Keratinocyte (primary cell): ENCODE results near the gene HCST. TPM values are rescaled to one million over a fixed set of nuclear protein-coding genes. Genes with fewer than 3 reads are reported as not detected.
"Not testable (repeated sequence)": the region's sequence is repeated elsewhere in the genome, so short reads cannot be mapped to it uniquely, and the experiment has no call there.

Experiments used
- DNase-seq: peaks from one replicate; pipeline ENCODE4 v3.0.0-alpha.2; 2011; ENCODE audit warnings: low read depth, missing footprints, low spot score
- FAIRE-seq: peaks from 2 replicates; lab custom pipeline; 2011; peaks lifted over from hg19 to GRCh38; lab: Jason Lieb, UNC
- H2AFZ ChIP-seq: 2 replicates; pipeline ENCODE4 v1.6.0; 2012; ENCODE audit warnings: low read length, control low read depth, inconsistent platforms; ENCODE audit not compliant: control insufficient read depth
- H3K27ac ChIP-seq: 2 replicates; pipeline ENCODE4 v1.5.1; 2011; ENCODE audit warnings: low read length; ENCODE audit not compliant: control insufficient read depth, insufficient read depth
- H3K27me3 ChIP-seq: 3 replicates; pipeline ENCODE4 v1.6.0; 2011; ENCODE audit warnings: low read length; ENCODE audit not compliant: control insufficient read depth, insufficient read depth; ENCODE audit errors: extremely low read depth
- H3K36me3 ChIP-seq, 2 experiments: 2 replicates in 1 of 2; 3 replicates in 1 of 2; pipeline ENCODE4 v1.5.1; 2011; ENCODE audit warnings: low read length in 2 of 2, mild to moderate bottlenecking in 1 of 2; ENCODE audit not compliant: control insufficient read depth in 2 of 2, insufficient read depth in 2 of 2; ENCODE audit errors: extremely low read depth in 1 of 2
- H3K4me1 ChIP-seq: 3 replicates; pipeline ENCODE4 v1.5.1; 2011; ENCODE audit warnings: low read length; ENCODE audit not compliant: control insufficient read depth, insufficient read depth; ENCODE audit errors: extremely low read depth
- H3K4me2 ChIP-seq: 3 replicates; pipeline ENCODE4 v1.6.0; 2011; ENCODE audit warnings: low read depth, low read length; ENCODE audit not compliant: control insufficient read depth, insufficient read depth; ENCODE audit errors: extremely low read depth
- H3K4me3 ChIP-seq, 3 experiments: fragments of 200-600 bp in 1 of 3; sonication (generic) in 1 of 3; 2 replicates in 2 of 3; 3 replicates in 1 of 3; pipeline ENCODE4 v1.5.1; 2011 to 2016; ENCODE audit warnings: low read length in 3 of 3, mild to moderate bottlenecking in 3 of 3, control low read depth in 2 of 3, inconsistent platforms in 1 of 3, low read depth in 1 of 3, mixed read lengths in 1 of 3, mixed run types in 1 of 3, moderate library complexity in 1 of 3; ENCODE audit not compliant: control insufficient read depth in 2 of 3, insufficient read depth in 2 of 3; ENCODE audit errors: extremely low read depth in 1 of 3
- H3K79me2 ChIP-seq: 2 replicates; pipeline ENCODE4 v1.6.0; 2012; ENCODE audit warnings: low read length; ENCODE audit not compliant: control insufficient read depth, insufficient read depth
- H3K9ac ChIP-seq: 3 replicates; pipeline ENCODE4 v1.6.0; 2011; ENCODE audit warnings: low read length; ENCODE audit not compliant: control insufficient read depth, insufficient read depth; ENCODE audit errors: extremely low read depth
- H3K9me1 ChIP-seq: 3 replicates; pipeline ENCODE4 v1.6.0; 2011; ENCODE audit warnings: low read length; ENCODE audit not compliant: control insufficient read depth, insufficient read depth; ENCODE audit errors: extremely low read depth
- H3K9me3 ChIP-seq: 2 replicates; pipeline ENCODE4 v1.5.1; 2012; ENCODE audit warnings: low read depth, low read length; ENCODE audit not compliant: control insufficient read depth
- H4K20me1 ChIP-seq: 3 replicates; pipeline ENCODE4 v1.6.0; 2011; ENCODE audit warnings: low read length; ENCODE audit not compliant: control insufficient read depth, insufficient read depth; ENCODE audit errors: extremely low read depth
- EZH2 ChIP-seq: IDR thresholded peaks from one replicate; pipeline ENCODE4 v1.6.1; 2012; ENCODE audit warnings: inconsistent platforms, mild to moderate bottlenecking, low read length, moderate library complexity
- dilution Hi-C: fragments of 300-500 bp; cut with MboI; formaldehyde crosslinking; loops from one replicate; pipeline ENCODE4 v1.7.0; 2020; ENCODE audit warnings: low sequenced_read_pairs; ENCODE audit not compliant: extremely low pct_ligation_motif_present
- polyA plus RNA-seq, 5 experiments: library from polyadenylated mRNA; depleted of rRNA in 3 of 5; stranded (reverse) in 3 of 5; stranded (forward) in 1 of 5; unstranded in 1 of 5; fragments of >200 nt; gene quantifications; 1 replicate in 1 of 5; 2 replicates in 3 of 5; 3 replicates in 1 of 5; pipeline versions ENCODE4 v1.2.1 to v1.2.3, GENCODE V29; 2011 to 2012; ENCODE audit warnings: missing spikeins in 2 of 5, low read depth in 1 of 5, low replicate concordance in 1 of 5
- TF ChIP-seq, protein P1 (sequence below), 3 experiments: IDR thresholded peaks in 1 of 3; conservative IDR thresholded peaks in 1 of 3; optimal IDR thresholded peaks in 1 of 3; 2 replicates in 2 of 3; 3 replicates in 1 of 3; pipeline versions ENCODE3 to v1.5.1; 2011; ENCODE audit warnings: low read length in 3 of 3, mild to moderate bottlenecking in 3 of 3, moderate library complexity in 2 of 3, control low read depth in 1 of 3, inconsistent platforms in 1 of 3; ENCODE audit not compliant: insufficient read depth in 2 of 3; ENCODE audit errors: extremely low read depth in 1 of 3

Gene HCST
- polyA plus RNA-seq, 1 donor (not counting 4 experiments of a cell fraction or from before 2014, with no cell fraction given) = 0.25 TPM

- Histone ChIP-seq H3K27ac (no peak overlapping the region), H3K27me3 (no peaks in the 10 kb centered on the region), H3K4me3 (no peak overlapping the region), H3K9me3 (no peaks in the 10 kb centered on the region), H3K9ac (no peak overlapping the region), H3K4me1 (no peaks in the 10 kb centered on the region), H3K36me3 (no peaks in the 10 kb centered on the region), H2AFZ (no peak overlapping the region), H3K9me1 (no peaks in the 10 kb centered on the region), H3K4me2 (no peak overlapping the region), H4K20me1 (no peaks in the 10 kb centered on the region), H3K79me2 (no peaks in the 10 kb centered on the region)
- no peak for FAIRE-seq
- no peak for DNase-seq
- dilution Hi-C loops = no loop called here
- TF ChIP-seq, protein P1, sequence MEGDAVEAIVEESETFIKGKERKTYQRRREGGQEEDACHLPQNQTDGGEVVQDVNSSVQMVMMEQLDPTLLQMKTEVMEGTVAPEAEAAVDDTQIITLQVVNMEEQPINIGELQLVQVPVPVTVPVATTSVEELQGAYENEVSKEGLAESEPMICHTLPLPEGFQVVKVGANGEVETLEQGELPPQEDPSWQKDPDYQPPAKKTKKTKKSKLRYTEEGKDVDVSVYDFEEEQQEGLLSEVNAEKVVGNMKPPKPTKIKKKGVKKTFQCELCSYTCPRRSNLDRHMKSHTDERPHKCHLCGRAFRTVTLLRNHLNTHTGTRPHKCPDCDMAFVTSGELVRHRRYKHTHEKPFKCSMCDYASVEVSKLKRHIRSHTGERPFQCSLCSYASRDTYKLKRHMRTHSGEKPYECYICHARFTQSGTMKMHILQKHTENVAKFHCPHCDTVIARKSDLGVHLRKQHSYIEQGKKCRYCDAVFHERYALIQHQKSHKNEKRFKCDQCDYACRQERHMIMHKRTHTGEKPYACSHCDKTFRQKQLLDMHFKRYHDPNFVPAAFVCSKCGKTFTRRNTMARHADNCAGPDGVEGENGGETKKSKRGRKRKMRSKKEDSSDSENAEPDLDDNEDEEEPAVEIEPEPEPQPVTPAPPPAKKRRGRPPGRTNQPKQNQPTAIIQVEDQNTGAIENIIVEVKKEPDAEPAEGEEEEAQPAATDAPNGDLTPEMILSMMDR (optimal IDR thresholded peaks at IDR 0.05 in 1 of 3, IDR thresholded peaks at IDR 0.05 in 1 of 3, conservative IDR thresholded peaks at IDR 0.05 in 1 of 3; ENCODE audit: extremely low read depth in 1 of 3, insufficient read depth in 2 of 3, low read length in 3 of 3) = no peak
- no peak for TF ChIP-seq EZH2
Measured at GRCh38 chr19:35909684-35910035, 7.3 kb downstream of the HCST start.

DNA sequence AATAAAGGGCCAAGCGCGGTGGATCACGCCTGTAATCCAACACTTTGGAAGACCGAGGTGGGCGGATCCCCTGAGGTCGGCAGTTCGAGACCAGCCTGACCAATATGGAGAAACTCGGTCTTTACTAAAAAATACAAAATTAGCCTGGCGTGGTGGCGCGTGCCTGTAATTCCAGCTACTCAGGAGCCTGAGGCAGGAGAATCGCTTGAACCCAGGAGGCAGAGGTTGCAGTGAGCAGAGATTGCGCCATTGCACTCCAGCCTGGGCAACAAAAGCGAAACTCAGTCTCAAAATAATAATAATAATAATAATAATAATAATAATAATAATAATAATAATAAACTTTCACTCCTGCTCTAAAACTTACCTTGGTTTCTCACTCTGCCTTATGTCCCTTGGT is 8.0 kb downstream of the HCST start:
- H3K27me3 ChIP-seq, H3K4me2 ChIP-seq, H3K27ac ChIP-seq, DNase-seq, H3K9ac ChIP-seq, H3K4me3 ChIP-seq, dilution Hi-C loops, H3K36me3 ChIP-seq, H4K20me1 ChIP-seq, H3K79me2 ChIP-seq, FAIRE-seq, H3K9me1 ChIP-seq, H3K4me1 ChIP-seq, H3K9me3 ChIP-seq, H2AFZ ChIP-seq: not testable (repeated sequence)

DNA sequence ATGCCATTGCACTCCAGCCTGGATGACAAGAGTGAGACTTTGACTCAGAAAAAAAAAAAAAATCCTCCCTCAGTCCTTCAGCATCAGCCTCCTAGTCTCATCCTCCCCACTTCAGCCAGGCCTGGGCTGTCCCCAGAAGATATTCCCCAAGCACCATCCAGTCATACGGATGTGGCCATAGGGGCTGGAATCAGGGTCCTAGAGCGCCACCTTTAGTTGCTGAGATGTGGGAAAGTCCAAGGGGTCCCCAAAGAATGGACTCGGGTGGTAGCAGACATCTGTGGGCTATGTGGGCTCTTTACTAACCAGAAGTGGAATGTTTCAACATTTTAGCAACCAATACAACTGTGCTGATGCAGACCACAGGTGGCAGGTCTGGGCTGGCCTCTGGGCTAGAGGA is 8.8 kb downstream of the HCST start:
- Histone ChIP-seq H3K4me3 (no peak overlapping the region), H3K27ac (no peak overlapping the region), H3K4me1 (no peaks in the 10 kb centered on the region), H3K9me1 (no peaks in the 10 kb centered on the region), H3K9ac (no peak overlapping the region), H4K20me1 (no peaks in the 10 kb centered on the region), H3K27me3 (no peaks in the 10 kb centered on the region), H2AFZ (no peak overlapping the region), H3K36me3 (no peaks in the 10 kb centered on the region), H3K79me2 (no peaks in the 10 kb centered on the region), H3K4me2 (no peak overlapping the region), H3K9me3 (no peaks in the 10 kb centered on the region)
- dilution Hi-C loops = no loop called here
- TF ChIP-seq EZH2 = no peak
- TF ChIP-seq, protein P1 (optimal IDR thresholded peaks at IDR 0.05 in 1 of 3, IDR thresholded peaks at IDR 0.05 in 1 of 3, conservative IDR thresholded peaks at IDR 0.05 in 1 of 3; ENCODE audit: extremely low read depth in 1 of 3, insufficient read depth in 2 of 3, low read length in 3 of 3) = no peak
- no peak for FAIRE-seq
- DNase-seq = no peak
